Skin of body (tissue), 2 donors: ENCODE data around the gene MC5R. TPM values are rescaled to one million over a fixed set of nuclear protein-coding genes. Genes with fewer than 3 reads are reported as not detected.
A peak's percentile ranks its signal among the peaks of the same experiment; 100 is the strongest.

Experiments used
- DNase-seq: peaks from one replicate; lab custom pipeline; 2025; lab: John Stamatoyannopoulos, UW
- total RNA-seq: library from RNA; depleted of rRNA; stranded (reverse); fragments of >200 nt; gene quantifications from one replicate; pipeline ENCODE4 v1.2.3, GENCODE V29; 2014

MC5R gene
- not detected for total RNA-seq

DNA sequence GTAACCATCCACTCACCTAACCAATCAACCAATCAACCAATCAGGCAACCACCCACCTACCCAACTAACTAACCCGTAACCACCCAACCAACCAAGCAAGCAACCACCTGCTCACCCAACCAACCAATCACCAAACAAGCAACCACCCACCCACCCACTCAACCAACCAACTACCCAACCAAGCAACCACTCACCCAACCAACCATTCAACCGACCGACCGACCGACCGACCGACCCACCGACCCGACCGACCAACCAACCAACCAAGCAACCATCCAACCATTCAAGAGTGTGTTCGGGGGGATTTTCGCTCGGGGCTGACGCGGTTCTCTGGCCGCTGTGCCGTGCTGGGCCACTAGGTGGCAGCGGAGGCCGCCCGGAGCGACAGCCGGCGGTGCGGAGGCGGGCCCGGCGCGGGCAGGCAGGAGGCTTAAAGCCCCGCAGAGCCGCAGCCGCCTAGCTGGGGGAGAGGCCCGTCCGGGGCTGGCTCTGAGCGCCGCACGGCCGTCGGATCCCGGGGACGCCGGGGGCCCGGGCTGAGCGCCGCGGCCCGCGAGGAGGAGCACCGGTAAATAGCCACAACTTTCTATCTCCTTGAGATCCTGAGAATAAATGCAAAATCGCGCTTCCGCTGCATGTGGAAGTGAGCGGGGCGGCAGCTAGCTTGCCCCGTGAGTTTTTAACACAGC, at the start of gene MC5R:
TSS of gene MC5R (plus strand) at position 443 of the 689 bp plus-strand sequence. CDS start 1,617 bp downstream, outside the sequence.
- peak; percentile 23 for DNase-seq

DNA sequence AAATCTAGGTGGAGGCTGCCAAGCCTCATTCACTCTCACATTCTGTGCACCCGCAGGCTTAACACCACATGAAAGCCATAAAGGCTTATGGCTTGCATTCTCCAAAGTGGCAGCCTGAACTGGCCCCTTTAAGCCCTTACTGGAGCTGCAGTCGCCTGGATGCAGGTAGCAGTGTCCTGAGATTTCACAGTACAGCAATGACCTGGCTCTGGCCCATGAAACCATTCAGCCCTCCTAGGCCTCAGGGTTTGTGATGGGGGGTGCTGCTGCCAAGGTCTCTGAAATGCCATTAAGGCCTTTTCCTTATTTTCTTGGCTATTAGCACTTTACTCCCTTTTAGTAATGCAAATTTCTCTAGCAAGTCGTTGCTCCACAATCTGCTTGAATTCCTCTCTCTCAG, 48.9 kb upstream of the MC5R start:
- DNase-seq, result no peak

DNA sequence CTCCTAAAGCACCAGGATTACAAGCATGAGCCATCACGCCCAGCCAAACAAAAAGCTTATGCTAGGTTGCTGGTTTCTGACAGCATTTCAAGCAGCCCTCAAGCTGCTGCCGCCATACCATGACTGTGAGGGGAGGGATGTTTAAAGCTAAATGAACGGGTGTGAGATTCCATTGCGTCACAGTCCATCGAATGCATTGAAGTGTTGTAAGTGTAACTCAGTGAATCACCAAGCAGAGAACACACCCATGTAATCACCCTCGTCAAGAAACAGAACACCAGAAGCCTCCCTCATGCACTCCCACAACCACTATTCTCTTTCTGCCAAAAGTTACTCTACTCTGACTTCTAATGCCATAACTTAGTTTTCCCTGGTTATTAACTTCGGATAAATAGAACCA, 32.8 kb upstream of the MC5R start:
- DNase-seq, result no peak

DNA sequence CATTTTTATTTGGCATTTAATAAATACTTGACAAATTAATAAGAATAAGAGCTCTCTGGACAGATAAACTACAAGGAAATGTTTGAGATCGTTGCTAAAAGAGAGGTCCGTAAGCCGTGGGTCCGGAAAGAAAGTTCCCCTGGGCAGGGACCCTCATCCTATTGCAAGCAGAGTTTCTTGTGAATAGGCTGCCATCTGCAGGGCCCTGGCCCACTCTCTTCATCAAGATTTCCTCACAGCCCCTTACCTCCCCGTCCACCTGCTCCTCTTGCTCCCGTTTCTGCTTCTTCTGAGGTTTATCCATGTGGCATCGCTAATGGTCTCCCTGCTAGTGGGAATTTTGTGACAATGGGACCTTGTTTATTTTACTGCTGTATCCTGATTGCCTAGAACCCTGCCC, 30.1 kb upstream of the MC5R start:
- DNase-seq, result no peak

DNA sequence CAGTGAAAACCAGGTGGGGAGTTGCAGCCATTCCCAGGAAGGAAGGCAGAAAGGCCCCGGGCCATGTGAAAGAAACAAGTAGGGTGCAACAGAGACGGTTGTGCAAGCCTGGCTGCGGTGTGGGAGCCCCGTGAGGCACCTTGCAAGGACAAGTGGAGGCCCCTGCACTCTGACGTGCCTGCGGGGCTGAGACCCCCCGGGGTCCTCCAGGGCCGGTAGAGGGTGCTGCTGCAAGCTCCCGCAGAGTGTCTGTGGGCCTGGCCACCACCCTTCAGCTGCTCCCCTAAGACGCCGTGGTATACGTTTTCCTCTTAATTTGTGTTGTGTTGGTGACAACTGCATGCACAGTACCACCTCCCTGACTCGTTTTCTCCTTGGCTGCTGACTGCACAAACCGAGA, 27.4 kb upstream of the MC5R start:
- DNase-seq, result no peak

DNA sequence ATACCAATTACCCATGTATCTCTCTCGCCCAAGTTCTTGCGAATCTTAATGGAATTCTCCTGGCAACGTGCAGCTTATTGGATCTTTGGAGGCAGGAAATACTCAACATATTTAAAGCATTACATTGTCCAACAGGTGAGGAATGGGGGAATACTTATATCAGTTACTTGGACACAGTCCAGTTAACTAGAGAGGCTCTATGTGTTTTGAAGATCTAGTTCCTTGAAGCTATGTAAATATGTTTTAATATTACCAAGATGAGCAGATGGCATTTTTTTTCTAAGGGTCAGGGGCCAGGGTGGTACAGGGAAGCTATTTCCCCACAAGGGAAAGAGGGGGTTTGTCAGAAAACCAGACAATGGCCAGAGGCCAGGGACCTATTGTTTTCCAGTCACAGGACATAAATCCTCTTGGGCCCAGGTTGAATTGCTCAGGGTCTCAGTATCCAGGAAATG, 26.8 kb upstream of the MC5R start:
- DNase-seq, result no peak

DNA sequence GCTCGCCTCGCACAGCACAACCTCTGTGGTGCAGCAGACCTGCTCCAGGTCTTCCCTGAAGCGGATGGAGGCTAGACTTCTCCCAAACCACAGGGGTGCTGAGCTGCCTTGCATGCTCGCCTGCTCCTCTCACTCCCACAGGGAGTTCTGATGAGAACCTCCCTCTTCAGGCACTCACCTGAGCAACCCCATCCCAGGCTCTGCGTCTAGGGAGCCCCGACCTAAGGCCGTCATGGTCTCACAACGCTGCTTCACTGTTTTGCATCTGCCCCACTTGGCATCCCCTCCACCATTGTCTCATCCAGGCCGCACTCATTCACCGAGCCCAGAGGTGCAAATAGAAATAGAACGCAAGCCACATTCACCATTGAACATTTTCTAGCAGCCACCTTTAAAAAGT, 24.6 kb upstream of the MC5R start:
- DNase-seq, result no peak

DNA sequence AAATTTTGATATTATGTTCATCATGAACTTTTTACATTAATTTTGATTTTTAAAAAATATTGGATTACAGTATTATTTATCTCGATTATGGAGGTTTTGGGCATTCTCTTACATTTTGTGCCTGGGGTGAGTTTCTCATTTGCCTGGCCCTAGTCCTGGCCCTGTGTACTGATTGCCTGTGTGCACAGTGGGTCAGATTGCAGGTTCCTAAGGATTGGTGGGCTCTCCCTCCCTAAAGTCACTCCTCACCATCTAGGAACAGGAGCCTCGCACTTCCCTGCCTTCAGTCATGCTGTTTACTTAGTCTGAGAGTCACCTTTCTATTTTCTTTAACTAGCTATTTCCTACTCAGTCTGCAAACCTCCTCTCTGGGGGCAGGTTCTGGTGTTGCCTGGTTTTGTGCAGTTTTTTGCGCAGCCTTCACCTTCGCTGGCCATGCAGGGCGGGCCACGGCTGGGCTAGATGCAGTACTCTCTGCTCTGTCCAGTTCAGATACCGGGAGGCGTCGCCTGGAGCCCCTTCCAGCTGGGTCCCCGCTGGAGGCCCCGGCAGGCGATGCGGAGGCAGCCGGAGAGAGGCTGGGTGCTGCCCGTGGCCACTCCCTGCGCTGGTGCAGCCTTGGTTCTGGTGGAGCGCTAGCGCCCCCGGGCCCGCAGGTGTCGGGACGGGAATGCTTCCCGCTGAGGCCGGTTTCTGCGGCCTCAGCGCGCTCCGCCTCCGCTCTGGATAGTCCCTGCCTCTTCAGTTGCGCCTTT, 23.3 kb upstream of the MC5R start:
- DNase-seq, result no peak

DNA sequence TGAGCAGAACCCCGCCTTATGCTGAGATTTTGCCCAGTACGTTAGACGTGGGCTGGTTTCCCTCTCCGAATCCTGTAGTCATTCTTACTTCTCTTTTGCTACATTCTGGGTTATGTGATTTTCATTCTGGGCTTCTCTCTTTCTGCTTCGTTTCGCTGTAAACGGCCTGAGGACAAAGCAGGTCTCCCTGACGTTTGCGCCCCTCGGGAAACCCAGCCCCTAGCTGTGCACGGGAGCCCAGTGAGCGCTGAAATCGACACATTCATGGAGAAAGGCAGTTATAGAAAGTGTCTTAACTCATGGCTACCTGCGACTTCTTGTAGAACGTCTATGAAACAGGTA, 22.7 kb upstream of the MC5R start:
- DNase-seq, result no peak

DNA sequence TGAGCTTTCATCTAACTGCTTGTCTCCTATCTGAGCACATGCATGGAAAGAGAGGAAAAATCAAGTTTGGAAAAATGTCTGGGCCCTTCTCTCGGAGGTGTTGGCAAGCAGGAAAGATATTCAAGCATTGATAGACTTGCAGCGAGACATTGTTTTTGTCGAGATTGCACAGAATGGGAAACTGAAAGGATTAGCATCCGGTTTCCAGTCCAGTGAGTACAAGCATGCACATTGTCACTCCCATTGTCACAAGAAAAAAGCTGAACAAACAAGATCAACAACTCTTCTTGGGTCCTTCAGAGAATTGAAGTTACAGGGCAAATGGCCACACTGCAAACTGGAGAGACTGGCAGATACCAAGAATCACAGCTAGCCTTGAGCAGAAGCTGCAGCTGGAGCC, 19.6 kb upstream of the MC5R start:
- DNase-seq, result no peak

DNA sequence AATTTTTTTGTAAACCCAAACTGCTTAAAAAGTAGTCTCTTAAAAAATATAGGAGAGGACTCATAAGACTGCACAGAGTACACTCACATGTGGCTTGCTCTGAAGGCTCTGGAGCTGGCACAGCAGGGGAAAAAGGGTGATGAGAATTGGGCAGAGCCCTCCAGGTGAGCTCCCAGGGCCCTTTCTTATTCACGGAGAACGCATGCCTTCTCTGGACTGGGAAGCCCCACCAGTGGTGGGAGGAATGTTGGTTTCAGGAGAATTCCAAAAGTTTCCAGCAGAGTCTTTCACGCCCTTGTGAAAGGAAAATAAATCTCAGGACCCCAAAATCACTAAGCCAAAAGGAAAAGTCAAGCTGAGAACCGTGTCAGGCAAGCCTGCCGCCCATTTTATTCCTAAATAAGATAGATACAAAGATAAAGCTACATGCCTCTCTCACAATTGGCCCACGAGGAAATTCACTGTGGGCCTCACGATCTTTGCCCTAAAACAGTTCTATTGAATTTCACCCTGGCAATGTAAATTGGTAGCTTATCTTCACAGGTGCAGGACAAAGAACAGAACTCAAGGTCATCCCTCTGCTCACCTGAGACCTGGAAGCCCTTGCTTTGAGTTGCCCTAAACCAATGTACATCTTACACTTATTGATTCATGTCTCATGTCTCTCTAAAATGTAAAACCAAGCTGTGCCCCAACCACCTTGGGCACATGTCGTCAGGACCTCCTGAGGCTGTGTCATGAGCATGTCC, 15.5 kb upstream of the MC5R start:
- no peak for DNase-seq

DNA sequence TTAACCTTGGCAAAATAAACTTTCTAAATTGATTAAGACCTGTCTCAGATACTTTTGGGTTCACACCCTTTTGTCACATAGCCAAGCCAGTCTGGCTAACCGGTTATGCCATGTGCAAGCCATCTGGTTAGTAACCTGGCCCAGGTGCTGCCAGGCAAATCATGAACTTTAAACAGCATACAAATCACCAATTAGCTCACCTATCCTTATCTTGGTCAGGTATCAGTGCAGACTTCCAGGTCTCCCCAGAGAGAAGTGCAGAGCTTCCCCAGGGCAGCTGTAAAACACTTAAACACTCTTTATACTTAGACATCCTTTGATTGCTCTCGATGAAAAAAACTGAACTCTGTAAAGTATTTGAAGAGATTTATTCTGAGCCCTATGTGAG, 14.9 kb upstream of the MC5R start:
- DNase-seq, result no peak

DNA sequence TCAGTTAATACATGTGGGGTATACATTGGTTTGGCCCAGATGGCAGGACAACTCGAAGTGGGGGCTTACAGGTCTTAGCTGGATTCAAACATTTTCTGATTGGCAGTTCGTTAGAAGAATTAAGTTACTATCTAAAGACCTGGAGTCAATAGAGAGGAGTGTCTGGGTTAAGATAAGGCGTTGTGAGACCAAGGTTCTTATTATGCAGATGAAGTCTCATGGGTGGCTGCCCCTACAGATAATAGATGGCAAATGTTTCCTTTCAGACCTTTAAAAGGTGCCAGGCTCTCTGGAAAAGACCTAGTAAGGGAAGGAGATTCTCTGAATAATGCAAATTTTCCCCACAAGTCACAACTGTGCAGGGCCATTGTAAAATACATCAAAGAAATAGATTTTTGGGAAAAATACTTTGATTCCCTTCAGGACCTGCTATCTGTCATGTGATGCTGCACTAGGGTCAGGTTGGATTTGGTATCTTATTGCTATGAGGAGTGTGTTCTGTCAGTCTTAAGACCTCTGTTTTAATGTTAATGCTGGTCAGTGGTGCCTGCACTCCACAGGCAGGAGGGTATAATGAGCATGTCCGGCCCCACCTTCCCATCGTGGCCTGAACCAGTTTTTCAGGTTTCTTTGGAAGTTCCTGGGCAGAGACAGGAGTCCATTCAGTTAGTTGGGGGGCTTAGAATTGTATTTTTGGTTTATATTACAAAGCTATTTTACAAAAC, 14.3 kb upstream of the MC5R start:
- DNase-seq, result no peak

DNA sequence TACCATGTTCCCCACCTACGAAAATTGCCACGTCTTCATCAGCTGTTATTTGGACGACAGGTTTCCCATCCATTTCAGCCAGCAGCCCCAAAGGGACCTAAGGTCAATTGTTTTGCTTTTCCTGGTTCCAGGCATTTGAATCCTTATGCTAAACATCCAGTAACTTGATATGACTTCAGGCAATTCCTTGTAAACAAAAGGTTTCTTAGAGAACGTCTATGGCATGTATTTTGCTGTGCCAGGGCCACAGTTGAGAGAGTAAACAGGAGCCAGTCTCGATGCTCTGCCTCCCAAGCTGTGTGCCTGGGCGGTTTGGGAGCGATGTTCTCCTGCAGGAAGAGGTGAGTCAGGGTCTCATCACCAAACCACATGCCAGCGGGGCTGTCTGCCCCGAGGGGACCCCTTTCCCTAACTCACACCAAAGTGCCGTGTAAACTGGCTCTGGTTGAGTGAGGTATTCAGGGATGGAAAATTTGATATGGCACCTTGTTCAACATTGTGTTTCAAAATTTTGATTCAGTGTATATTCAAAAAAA, 12.9 kb upstream of the MC5R start:
- DNase-seq, result no peak

DNA sequence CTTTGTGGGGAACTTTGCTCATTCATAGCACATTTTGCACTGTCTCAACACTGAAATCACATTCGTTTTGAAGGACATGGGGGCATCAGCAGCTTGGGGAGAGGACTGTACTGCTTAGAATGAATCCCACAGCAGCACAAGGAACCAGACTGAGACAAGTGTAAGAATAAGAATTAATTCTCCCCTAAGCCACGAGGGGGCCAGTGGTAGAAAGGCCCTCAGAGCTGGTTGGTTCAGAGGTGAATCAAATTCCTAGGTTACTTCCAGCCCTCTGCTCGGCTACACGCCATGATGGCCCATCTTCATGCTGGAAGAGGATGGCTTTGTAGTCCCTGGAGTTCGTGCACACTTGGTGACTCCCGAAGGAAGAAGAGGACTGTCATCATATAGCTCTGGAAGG, 12.0 kb upstream of the MC5R start:
- DNase-seq, result no peak

DNA sequence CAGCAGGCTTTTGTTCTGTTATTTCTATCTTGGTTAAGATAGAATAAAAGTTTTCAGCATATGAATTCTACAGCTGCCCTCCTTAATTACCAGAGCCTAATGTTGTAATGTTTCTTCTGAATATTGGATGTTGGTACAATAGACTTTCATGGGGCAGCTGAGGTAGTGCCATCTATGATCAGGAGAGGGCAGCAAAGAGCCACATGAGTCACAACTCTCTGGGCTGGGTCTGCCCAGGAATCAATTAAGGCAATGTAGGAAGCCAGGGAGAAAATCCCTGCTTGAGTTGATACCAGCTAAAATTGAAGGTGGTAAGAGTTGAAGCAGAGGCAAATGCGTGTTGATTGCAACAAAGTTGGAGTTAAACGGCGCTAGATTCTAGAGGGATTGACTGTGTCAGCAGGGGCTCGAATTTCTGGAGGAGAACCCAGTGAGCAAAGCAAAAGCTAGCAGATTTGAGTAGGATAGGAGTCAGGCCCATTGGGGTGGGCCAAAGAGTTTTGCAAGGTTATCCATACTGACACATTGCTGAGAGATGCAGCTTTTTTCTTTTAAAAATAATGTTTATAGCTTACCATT, 10.6 kb upstream of the MC5R start:
- peak; percentile 10 for DNase-seq

DNA sequence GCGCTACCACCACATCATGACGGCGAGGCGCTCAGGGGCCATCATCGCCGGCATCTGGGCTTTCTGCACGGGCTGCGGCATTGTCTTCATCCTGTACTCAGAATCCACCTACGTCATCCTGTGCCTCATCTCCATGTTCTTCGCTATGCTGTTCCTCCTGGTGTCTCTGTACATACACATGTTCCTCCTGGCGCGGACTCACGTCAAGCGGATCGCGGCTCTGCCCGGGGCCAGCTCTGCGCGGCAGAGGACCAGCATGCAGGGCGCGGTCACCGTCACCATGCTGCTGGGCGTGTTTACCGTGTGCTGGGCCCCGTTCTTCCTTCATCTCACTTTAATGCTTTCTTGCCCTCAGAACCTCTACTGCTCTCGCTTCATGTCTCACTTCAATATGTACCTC, 2.3 kb downstream of the MC5R start:
- DNase-seq, result no peak

DNA sequence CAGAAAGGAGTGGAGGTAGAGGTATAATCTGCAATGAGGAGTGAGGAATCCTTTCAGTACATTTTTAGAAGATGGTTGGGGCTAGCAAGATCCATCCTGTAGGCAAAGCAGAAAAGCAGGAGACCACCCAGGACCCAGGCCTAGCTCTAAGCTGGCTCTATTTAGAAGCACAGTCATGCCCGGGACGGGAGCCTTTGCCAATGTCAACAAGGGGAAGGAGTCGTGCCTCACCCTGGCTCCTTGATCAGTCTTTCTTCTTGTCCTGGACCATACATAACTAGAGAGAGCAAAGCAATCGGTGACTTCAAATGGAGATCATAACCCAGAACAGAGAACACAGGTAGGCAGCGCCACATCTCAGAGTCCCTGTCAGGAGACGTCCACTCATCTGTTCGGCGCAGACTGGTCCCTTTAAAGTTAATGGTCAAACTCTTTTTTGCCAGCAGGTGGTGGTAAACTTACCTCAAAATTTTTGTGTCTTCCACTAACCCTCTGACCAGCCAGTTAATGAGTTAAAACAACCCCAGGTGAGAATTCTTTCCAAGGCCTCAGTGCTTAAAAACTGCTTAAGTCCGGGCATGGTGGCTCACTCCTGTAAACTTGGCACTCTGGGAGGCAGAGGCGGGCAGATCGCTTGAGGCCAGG, 8.0 kb downstream of the MC5R start:
- no peak for DNase-seq

DNA sequence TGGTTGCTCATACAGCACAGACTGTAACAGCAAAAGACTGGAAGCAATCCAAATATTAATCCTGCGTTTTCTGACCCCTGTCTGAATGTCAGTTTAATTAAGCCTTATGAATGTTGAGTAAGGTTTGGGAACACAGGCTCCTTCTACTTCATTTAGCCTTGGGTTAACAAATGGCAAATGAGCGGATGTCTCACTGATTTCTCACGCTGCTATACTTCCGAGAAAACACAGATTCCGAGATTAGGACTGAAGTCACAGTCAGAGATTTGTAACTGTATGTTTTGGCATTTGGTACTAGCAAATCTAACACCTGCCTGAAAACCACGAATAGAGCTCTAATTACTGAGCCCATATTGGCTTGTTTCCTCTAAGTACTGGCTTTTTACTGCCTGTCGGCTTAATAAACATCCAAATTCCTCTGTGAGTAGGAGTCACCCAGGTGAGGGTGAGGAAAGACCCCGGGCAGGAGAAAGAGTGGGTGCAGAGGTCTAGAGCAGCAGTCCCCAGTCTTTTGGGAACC, 10.6 kb downstream of the MC5R start:
- no peak for DNase-seq

DNA sequence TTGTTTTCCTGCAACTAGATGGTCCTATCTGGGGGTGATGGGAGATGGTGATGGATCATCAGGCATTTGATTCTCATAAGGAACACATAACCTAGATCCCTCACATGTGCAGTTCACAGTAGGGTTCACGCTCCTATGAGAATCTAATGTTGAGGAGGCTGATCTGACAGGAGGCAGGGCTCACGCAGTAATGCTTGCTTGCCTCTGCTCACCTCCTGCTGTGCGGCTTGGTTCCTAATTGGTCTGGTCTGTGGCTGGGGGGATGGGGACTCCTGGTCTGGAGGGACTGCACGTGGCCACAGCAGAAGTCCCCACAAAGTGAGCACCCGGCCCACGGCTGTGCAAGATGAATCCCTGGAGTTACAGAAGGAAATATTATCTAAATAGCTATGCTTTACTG, 11.3 kb downstream of the MC5R start:
- no peak for DNase-seq

DNA sequence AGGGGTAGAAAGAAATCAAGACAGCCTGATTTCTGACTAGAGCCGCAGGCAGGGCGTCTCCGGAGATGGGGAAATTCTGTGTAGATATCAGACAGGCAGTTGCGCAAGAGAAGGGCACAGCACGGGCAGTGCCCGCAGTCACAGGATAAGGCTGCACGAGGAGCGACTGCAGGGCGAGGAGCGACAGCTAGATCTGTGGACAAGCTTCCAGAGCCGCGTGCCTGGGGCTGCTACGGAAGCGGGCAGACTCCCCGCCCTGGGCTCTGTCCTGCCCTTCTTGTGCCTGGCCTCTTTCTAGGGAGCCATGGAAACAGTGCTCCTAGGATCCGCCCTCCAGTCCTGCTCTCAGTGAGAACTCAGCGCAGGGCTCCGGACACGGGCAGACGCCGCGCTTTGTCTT, 12.6 kb downstream of the MC5R start:
- no peak for DNase-seq
